Fibroblast of mammary gland (primary cell): Measurements from ENCODE around the gene LRRC1.
A peak's percentile ranks its signal among the peaks of the same experiment; 100 is the strongest.

ENCODE experiments used
- DNase-seq: peaks from one replicate; pipeline ENCODE4 v3.0.0-alpha.2; 2010; ENCODE audit warnings: low read depth
- H3K4me3 ChIP-seq: 2 replicates; pipeline ENCODE4 v1.5.1; 2011; ENCODE audit warnings: low read depth, mild to moderate bottlenecking, low read length, moderate library complexity; ENCODE audit not compliant: control insufficient read depth
- CTCF ChIP-seq: conservative IDR thresholded peaks from 2 replicates; pipeline ENCODE4 v1.5.1; 2011; ENCODE audit warnings: low read depth, low read length, inconsistent platforms; ENCODE audit not compliant: control insufficient read depth, insufficient read depth

The LRRC1 gene

GRCh38 chr6:53792016-53792415 is 2.8 kb upstream of the LRRC1 start:
- H3K4me3 ChIP-seq, result no peak overlapping the region
- DNase-seq, result peak; percentile 23
- TF ChIP-seq CTCF, result no peak

- no peak for DNase-seq
- H3K4me3 ChIP-seq, result peak overlapping the region; percentile 76
- TF ChIP-seq CTCF, result no peak
Measured at GRCh38 chr6:53792973-53793317, 1.9 kb upstream of the LRRC1 start.

GRCh38 chr6:53793318-53794136 is 1.3 kb upstream of the LRRC1 start:
- peak; percentile 41 for DNase-seq
- TF ChIP-seq CTCF, result no peak
- H3K4me3 ChIP-seq, result peak overlapping the region; percentile 76

GRCh38 chr6:53794137-53794719 is 577 bp upstream of the LRRC1 start:
- peak; percentile 40 for TF ChIP-seq CTCF
- DNase-seq, result peak; percentile 75
- H3K4me3 ChIP-seq, result peak overlapping the region; percentile 76

- no peak for DNase-seq
- peak overlapping the region; percentile 76 for H3K4me3 ChIP-seq
- no peak for TF ChIP-seq CTCF
Measured at GRCh38 chr6:53795340-53795701, 516 bp downstream of the LRRC1 start.

GRCh38 chr6:53795702-53796450 is 1.1 kb downstream of the LRRC1 start:
- no peak for TF ChIP-seq CTCF
- H3K4me3 ChIP-seq, result peak overlapping the region; percentile 76
- DNase-seq, result no peak
